GM18502 (cell line): ENCODE data around the gene NLGN1.
"Not testable (repeated sequence)": the region's sequence is repeated elsewhere in the genome, so short reads cannot be mapped to it uniquely, and the experiment has no call there.

ENCODE experiments used
- ATAC-seq: cut with Tn5 transposase; IDR thresholded peaks from one replicate; pipeline ENCODE4 v1.9.1; 2021; ENCODE audit warnings: mild to moderate bottlenecking; ENCODE audit not compliant: unreplicated experiment, poor library complexity

Gene NLGN1

DNA sequence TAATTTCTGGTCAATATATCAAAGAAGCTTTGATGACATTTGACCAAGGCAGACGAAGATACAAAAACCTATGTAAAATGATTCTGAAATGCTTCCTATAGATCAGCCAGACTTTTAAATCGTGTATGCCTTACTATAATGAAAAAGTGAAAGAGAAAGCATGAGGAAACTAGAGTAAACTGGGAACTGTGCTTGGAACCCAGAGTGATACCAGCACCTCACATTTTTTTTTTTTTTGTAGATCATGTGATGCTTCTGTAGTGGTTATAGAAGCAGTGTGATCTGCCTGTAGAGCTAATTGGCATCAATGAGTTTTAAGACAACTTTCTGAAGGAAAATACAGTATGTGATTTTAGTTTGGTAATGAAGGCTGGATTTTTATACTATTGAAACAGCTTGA lies 150.7 kb downstream of the NLGN1 start:
- no peak for ATAC-seq

DNA sequence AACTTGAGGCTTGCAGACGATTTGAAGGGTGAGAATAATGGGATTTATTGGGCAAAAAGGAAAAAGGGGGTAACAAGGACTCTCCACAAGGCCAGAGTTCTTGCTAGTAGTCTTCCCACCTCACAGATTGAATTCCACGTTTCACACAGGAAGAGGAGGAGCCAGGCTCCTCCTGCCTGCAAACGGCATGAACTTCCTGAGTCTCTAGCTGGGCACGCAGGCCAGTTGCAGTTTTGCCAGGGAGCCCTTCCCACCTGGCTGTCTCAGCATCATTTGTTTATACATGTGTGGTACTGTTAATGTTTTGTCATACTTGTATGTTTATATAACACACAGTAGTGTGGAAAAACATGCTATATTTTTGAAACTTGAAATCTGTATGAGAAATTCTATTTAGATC lies 155.0 kb downstream of the NLGN1 start:
- ATAC-seq = no peak

DNA sequence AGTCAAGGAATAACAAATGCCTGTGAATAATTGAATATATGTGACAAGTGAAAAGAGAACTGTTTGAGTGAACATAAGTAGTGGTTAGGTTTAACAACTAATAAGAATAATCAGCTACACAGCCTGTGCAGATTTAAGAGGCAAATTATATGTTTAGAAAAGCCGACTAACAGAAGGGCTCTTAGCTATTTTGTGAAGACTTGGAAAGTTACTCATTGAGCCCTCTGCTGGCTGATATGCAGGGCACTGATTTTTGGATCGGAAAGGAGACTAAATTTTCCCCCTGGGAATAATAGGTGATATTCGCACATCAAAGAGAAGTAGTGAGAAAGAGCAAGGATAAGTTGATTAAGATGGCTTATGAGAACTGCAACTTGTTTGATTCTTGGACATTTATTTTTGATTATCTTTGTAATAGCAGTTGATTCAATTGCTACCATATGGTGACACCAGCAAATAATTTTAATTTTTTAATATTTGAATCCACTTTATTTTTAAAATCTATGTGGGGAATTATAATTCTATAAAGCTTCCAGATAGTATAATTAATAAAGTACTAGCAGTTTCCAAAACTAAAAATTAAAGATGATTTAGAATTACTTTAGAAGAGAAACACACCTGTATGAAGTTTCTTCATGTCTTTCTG lies 156.2 kb downstream of the NLGN1 start:
- ATAC-seq = no peak

DNA sequence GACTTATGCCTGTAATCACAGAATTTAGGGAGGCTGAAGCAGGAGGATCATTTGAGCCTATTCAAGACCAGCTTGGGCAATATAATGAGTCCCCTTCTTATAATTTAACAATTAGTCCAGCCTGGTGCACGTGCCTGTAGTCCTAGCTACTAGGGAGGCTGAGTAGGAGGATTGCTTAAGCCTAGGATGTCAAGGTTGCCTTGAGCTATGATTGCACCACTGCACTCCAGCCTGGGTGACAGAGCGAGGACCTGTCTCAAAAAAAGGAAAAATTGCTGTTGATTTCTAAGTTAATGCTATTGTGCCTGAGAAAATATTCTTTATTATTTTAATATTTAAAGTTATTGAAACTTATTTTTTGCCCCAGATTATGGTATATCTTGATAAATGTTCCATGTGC lies 159.0 kb downstream of the NLGN1 start:
- ATAC-seq = no peak

DNA sequence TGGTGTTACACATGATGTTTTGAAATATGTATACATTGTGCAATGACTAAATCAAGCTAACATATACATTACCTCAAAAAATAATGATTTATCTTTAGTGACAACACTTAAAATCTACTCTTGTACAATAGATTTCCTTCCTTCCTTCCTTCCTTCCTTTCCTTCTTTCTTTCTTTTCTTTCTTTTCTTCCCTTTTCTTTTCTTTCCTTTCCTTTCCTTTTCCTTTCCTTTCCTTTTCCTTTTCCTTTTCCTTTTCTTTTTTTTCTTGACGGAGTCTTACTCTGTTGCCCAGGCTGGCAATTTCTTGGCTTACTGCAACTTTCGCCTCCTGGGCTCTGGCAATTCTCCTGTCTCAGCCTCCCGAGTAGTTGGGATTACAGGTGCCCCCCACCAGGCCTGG lies 170.5 kb downstream of the NLGN1 start:
- no peak for ATAC-seq

DNA sequence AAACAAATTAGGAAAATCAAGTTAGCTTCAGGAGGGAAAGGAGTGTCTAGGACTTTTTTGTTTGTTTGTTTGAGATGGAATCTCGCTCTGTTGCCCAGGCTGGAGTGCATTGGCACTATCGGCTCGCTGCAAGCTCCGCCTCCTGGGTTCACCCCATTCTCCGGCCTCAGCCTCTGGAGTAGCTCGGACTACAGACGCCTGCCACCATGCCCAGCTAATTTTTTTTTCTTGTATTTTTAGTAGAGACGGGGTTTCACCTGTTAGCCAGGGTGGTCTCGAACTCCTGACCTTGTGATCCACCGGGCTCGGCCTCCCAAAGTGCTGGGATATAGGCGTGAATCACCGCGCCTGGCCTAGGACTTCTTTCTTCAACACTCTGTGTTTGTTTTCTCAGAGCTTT lies 171.1 kb downstream of the NLGN1 start:
- ATAC-seq = no peak

DNA sequence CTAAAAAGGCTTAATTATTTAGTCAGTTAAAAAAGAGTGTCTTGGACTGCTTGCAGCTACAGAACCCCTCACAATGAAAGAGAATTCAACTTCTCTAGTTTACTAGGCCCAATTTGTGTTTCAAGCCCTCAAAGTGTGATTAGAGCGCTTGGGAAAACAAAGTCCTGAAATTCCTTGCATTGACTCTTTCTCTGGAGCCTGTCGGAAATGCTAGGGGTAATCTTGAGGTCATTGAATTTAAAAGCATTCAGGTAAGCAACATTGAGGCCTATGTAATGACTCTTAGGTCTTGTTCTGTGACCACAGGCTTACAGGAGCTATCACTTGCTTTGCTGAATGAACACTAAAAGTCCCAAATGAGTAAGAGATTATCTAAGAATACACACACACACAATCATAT lies 186.0 kb downstream of the NLGN1 start:
- no peak for ATAC-seq

DNA sequence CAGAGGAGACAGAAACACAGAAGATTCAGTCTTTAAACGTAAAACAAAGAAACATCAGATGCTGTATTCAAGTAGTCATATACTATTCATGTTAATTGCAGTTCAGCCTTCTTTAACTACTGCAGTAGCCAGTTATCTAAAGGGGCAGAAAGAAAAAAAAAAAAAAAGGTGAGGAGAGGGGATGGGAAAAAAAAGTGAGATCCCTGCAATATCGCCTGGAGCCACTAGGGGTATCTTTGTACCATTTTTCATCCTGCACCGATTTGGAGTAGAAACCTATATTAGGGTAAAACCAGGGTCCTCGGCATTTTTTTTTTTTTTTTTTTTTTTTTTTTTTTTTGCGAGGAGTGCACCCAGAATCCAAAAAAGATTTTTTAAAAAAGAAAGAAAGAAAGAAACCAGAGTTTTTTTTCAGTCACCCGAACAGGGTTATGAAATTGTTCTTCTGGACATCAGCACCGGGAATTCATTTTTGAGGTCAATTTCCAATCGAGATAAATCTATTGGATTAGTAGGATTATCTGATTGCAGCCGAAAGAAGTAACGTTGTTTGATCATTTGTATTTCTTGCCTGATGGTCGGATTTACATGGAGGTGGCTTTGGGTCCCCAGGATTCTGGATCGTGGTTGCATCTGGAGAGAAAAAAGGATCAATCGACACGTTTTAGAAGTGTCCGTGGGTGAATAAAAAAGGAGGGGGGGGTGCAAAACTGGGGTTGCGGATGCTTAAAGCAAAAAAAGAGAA lies 186.7 kb downstream of the NLGN1 start:
- ATAC-seq = peak; percentile 63

DNA sequence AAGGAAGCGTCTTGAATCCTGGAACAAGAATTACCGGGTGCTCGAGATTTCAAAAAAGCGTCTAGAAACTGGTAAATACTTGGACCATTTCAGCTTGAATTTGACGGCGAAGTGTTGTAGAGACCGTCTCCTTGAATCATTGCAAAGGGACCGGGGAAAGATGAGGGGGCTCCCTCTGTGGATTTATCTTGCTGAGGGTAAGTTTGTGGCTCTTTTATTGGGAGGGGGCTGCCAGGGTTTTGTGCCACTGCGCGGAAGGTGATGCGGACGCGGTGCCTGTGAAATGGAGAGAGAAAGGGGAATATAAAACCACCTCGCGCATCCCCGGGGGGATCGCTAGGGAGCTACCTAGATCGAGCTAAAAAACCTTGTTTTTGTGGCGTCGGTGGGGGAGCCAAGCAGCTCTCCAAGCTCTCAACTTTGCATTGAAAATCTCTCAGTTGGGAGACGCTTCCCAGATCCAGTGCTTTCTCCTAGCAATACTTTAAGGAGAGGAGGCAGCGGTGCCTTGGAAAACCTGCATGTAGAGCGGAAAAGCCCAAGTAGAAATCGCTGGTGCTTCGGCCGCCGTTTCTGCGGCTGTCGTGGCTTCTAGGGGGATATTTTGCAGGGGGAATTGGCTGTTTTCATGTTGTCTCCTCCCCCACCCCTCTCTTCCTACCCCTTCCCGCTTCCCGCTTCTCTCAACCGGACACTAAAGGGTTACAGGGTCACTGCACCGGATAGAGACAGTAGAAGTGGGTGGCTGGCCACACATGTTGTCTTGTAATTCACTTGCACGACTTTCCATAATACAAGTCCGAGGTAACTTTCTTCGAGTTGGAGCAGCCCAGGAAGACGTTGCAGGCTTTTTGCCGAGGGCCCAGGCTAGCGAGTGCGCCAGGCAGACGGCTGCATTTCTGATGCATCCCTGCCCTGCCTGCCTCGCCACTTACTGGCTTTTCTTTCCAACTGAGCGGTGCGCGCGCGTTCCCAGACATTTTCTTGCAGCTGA lies 187.6 kb downstream of the NLGN1 start:
- no peak for ATAC-seq

DNA sequence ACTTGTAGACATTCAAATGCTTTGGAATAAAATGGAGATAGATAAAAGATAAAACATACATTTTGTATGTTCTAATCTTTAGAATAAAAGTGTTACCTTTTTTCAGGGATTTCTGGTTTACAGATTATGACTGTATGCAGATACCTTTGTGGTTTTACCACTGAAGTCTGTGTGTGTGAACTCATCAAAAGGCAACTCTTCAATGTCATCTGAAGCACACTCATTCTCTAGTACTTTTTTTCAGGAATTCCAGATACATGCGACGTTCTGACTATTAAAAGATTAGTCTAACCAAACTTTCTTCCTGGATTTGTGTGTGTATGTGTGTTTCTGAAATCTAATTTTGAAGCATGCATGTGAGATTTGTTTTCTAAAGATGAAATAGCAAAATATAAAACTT lies 188.6 kb downstream of the NLGN1 start:
- ATAC-seq = no peak

DNA sequence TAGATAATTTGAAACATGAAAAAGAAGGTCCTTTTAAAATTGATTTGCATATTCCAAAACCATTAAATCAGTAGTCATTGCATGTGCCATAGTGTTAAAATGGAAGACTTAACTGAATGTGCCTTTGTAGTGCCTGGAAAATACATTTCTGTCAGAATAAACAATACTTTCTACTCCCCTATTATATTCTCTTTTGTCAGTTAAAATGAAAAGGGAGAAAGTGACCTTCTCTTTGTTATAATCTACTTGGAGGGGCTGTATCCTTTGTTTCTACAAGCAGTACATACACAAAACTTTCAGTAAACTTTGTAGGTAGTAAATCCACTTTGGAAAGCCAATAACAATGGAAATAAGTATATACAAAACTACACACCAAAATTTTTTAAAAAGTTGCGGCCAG lies 189.5 kb downstream of the NLGN1 start:
- no peak for ATAC-seq

DNA sequence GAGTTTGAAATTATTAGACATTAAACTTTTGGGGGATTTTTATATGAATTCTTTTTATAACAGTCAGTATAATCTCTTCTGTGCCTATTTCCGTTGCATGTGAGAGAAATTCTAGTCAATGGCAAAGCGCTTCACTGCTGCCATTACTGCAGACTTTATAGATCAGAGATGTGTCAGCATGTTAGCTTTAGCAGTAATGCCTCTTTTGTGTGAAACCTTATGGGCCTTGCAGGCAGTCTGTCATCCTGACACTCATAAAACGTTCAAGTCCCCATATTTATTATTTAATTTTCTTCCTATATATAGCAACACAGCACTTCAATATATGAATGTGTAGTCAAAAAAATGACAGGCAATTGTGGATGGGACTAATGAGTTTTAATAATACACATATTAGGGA lies 191.0 kb downstream of the NLGN1 start:
- no peak for ATAC-seq

DNA sequence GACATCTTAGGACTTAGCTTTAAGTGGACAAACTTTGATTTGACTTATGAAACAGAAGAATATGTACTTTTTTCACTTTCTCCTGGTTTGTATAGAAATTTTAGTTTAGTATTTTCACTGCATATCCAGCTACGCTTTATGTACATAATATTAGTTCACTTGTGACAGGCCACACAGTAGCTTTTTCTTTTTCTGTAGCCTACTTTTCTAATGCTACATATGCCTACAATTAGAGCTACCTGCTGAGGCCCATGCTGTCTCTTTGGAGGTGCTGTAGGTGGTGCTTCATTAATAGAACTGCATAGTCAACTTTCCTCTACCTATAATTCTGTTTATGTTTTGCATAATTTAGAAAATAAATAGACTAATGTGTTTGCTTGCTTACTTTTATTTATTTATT lies 191.6 kb downstream of the NLGN1 start:
- no peak for ATAC-seq

DNA sequence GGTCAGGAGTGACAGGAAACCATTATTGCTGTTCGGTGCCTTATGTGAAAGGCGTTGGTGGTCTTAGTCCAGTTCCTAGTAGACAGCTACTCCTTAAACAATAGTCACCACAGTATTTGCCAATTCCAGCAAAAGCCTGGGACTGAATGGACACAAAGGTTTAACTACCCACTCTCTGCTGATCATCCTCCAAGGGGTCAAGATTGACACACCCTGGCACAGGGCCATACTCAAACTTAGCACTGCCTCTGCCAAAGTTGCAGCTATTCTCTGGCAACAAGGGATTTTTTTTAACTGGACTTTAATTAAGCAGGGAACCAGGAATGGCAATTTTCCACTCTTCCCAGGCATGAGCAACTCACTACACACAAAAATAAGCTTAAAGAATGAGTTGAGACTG lies 193.9 kb downstream of the NLGN1 start:
- no peak for ATAC-seq

DNA sequence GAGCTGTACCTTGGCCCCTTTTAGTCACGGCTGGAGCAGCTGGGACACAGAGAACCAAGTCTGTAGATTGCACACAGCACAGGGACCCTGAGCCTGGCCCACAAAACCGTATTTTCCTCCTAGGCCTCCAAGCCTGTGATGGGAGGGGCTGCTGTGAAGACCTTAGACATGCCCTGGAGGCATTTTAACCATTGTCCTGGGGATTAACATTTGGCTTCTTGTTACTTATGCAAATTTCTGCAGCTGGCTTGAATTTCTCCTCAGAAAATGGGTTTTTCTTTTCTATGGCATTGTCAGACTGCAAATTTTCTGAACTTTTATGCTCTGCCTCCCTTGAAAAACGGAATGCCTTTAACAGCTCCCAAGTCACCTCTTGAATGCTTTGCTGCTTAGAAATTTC lies 197.3 kb downstream of the NLGN1 start:
- not testable (repeated sequence) for ATAC-seq

DNA sequence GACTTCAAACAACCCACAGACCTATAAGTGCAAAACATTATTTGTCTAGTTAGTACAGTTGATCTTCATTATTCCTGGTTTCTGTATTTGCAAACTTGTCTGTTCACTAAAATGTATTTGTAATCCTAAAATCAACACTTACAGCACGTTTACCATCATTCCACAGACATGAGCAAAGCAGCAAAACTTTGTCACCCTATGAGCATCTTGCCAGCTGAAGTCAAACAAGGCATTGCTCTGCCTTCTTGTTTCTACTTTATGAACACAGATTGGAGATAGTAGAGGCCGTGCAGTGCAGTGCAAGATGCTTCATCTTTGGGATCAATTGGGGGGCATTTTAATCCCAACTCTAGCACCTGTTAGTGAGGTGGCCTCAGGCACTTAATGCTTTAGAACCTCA lies 202.1 kb downstream of the NLGN1 start:
- no peak for ATAC-seq

DNA sequence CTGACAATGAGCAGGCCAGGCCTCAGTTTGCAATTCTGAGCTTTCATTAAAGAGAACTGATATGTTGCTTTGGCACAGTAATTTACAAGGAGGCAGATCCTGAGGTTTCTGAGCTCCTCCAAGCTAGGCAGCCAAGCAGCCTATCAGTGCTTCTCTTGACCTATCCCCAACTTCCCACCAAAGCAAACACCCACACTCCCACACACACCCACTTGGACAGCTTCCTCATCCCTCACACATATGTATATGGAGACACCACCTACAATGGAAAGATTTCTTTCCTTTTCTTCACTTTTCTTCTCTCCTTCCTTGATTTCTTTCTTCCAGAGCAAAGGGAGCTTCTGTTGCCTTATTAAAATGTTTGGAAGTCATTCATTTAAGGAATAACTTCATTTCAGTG lies 217.0 kb downstream of the NLGN1 start:
- ATAC-seq = no peak

DNA sequence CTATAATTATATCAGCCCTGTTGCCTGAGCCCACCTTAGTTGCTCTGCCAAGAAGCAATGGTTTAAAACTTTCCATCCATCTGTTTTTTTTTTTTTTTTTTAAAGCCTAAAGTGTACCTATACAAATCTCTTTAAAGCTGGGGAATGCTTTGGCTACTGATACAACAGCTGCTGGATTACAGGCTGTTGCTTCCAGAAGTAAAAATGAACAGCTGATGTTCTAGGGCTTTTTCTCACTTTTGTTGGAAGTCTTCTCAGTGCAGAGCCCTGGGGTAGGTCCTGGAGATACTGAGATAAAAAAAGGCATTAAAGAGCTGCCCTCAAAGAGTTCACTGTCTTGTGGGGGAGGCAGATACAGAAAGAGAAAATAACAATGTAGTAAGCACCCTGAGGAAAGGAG lies 218.1 kb downstream of the NLGN1 start:
- ATAC-seq = no peak

DNA sequence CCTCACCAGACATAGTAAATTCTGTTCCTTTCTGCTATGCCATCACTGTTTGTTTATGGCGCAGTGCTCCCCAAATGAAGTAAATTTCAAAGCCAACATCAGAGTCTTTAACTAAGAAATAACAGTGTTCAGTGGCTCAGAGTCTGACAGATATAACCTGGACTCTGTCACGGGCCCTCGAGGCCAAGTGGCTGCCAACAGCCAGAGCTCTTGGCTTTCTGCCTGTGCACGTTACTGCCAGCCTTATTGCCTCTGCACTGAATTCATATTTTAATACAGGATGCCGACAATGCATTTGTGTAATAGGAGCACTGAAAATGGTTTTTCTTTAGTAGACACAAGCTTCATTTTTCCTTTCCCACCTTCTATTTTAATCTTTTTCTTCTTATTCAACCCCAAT lies 219.9 kb downstream of the NLGN1 start:
- ATAC-seq = no peak

DNA sequence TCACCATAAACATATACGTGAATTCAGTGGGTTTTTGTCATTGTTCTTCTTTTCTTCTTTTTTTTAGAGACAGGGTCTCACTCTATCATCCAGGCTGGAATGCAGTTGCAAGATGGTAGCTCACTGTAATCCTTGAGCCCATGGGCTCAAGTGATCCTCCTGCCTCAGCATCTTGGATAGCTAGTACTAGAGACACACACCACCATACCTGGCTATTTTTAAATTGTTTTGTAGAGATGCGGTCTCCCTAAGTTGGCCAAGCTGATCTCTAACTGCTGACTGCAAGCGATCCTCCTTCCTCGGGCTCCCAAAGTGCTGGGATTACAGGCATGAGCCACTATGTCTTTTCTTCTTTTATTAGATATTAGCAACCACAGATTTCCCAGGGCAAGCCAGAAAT lies 220.6 kb downstream of the NLGN1 start:
- no peak for ATAC-seq

DNA sequence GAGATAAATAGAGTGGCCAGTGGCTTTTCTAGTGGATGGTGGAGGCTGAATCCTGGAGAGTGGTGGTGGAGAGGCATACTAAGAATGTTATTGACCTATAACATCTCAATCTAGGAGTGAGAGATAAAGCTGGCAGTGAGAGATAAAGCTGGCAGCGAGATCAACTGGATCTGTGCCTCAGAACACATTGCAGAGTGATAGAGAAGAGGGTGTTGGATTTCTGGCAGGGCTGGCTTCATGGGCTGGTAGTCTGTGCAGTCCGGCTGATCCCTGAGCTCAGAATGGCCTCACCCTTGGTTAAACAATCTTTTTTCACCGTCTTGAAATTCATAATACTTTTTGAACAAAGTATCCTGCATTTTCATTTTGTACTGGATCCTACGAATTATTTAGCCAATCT lies 221.2 kb downstream of the NLGN1 start:
- ATAC-seq = no peak
